Glutamatergic neuron (in vitro differentiated cells): ENCODE measurements around the gene NT5C2. TPM values are rescaled to one million over a fixed set of nuclear protein-coding genes. Genes with fewer than 3 reads are reported as not detected.

Experiments
- DNase-seq: peaks from one replicate; pipeline ENCODE4 v3.0.0; 2022
- H3K27ac Mint-ChIP-seq: one replicate; pipeline ENCODE4 v1.8.0; 2020; ENCODE audit warnings: mild to moderate bottlenecking, mixed read lengths, inconsistent platforms; ENCODE audit not compliant: unreplicated experiment
- H3K27me3 Mint-ChIP-seq: one replicate; pipeline ENCODE4 v1.8.0; 2020; ENCODE audit warnings: mild to moderate bottlenecking, moderate library complexity, mixed read lengths, inconsistent platforms; ENCODE audit not compliant: unreplicated experiment
- H3K36me3 Mint-ChIP-seq: one replicate; pipeline ENCODE4 v1.8.0; 2020; ENCODE audit warnings: mild to moderate bottlenecking, mixed read lengths, inconsistent platforms; ENCODE audit not compliant: unreplicated experiment
- H3K4me1 Mint-ChIP-seq: one replicate; pipeline ENCODE4 v1.8.0; 2020; ENCODE audit warnings: mild to moderate bottlenecking, low read depth, mixed read lengths, inconsistent platforms; ENCODE audit not compliant: unreplicated experiment
- H3K4me3 Mint-ChIP-seq: one replicate; pipeline ENCODE4 v1.8.0; 2020; ENCODE audit warnings: mild to moderate bottlenecking, mixed read lengths, inconsistent platforms; ENCODE audit not compliant: unreplicated experiment
- H3K9me3 Mint-ChIP-seq: one replicate; pipeline ENCODE4 v1.8.0; 2020; ENCODE audit warnings: mild to moderate bottlenecking, moderate library complexity, mixed read lengths, inconsistent platforms; ENCODE audit not compliant: unreplicated experiment
- CTCF ChIP-seq: fragments of 200-600 bp; sonication (generic); IDR thresholded peaks from one replicate; pipeline ENCODE4 v1.5.0; 2021; ENCODE audit not compliant: partially characterized antibody, unreplicated experiment
- total RNA-seq: library from RNA; stranded (reverse); fragmentation: NEBNext Ultra II Directional; extraction: Animal tissue kit (Norgen Biotek cat#: 25700); gene quantifications from one replicate; pipeline ENCODE4 v1.2.1, GENCODE V29; 2021; ENCODE audit not compliant: unreplicated experiment

NT5C2 gene
- total RNA-seq, 1 donor from 2014 or later = 68.5 TPM

GRCh38 chr10:103198648-103199047, 5.6 kb upstream of the NT5C2 start:
- H3K36me3 Mint-ChIP-seq = no peaks in the 10 kb centered on the region
- H3K4me1 Mint-ChIP-seq = peaks cover 2% of the 10 kb centered on the region
- DNase-seq = no peak
- peaks cover 2% of the 10 kb centered on the region for H3K9me3 Mint-ChIP-seq
- peaks cover 6% of the 10 kb centered on the region for H3K27me3 Mint-ChIP-seq
- TF ChIP-seq CTCF = no peak
- H3K27ac Mint-ChIP-seq = no peak overlapping the region
- H3K4me3 Mint-ChIP-seq = no peak overlapping the region

GRCh38 chr10:103197903-103198302, 4.8 kb upstream of the NT5C2 start:
- Mint-ChIP-seq H3K27me3 (peaks cover 10% of the 10 kb centered on the region), H3K9me3 (peaks cover 2% of the 10 kb centered on the region), H3K4me1 (peaks cover 2% of the 10 kb centered on the region), H3K36me3 (no peaks in the 10 kb centered on the region), H3K27ac (no peak overlapping the region), H3K4me3 (no peak overlapping the region)
- no peak for TF ChIP-seq CTCF
- DNase-seq = no peak

- Mint-ChIP-seq H3K4me3 (no peak overlapping the region), H3K27me3 (peaks cover 11% of the 10 kb centered on the region), H3K4me1 (peaks cover 2% of the 10 kb centered on the region), H3K36me3 (no peaks in the 10 kb centered on the region), H3K9me3 (peaks cover 2% of the 10 kb centered on the region), H3K27ac (no peak overlapping the region)
- no peak for TF ChIP-seq CTCF
- no peak for DNase-seq
Measured at GRCh38 chr10:103197174-103197573, 4.1 kb upstream of the NT5C2 start.

GRCh38 chr10:103196516-103196915, 3.4 kb upstream of the NT5C2 start:
- H3K27me3 Mint-ChIP-seq = peaks cover 12% of the 10 kb centered on the region
- no peak for TF ChIP-seq CTCF
- DNase-seq = no peak
- no peak overlapping the region for H3K27ac Mint-ChIP-seq
- peaks cover 6% of the 10 kb centered on the region for H3K4me1 Mint-ChIP-seq
- no peaks in the 10 kb centered on the region for H3K36me3 Mint-ChIP-seq
- H3K9me3 Mint-ChIP-seq = peaks cover 2% of the 10 kb centered on the region
- no peak overlapping the region for H3K4me3 Mint-ChIP-seq

GRCh38 chr10:103193820-103194529, 903 bp upstream of the NT5C2 start:
- no peaks in the 10 kb centered on the region for H3K36me3 Mint-ChIP-seq

More at GRCh38 chr10:103193820-103194529, 903 bp upstream of the NT5C2 start:
- TF ChIP-seq CTCF = no peak
- Mint-ChIP-seq H3K27ac (peak overlapping the region; percentile 82), H3K4me1 (peaks cover 9% of the 10 kb centered on the region), H3K27me3 (peaks cover 10% of the 10 kb centered on the region), H3K9me3 (peaks cover 2% of the 10 kb centered on the region), H3K4me3 (peak overlapping the region; percentile 87)
- DNase-seq = no peak
